ENCODE data around the gene COL23A1. TPM values are rescaled to one million over a fixed set of nuclear protein-coding genes. Genes with fewer than 3 reads are reported as not detected.

Gene COL23A1
- polyA plus RNA-seq, 1 donor (not counting 4 experiments of a cell fraction or from before 2014, with no cell fraction given) = not detected

DNA sequence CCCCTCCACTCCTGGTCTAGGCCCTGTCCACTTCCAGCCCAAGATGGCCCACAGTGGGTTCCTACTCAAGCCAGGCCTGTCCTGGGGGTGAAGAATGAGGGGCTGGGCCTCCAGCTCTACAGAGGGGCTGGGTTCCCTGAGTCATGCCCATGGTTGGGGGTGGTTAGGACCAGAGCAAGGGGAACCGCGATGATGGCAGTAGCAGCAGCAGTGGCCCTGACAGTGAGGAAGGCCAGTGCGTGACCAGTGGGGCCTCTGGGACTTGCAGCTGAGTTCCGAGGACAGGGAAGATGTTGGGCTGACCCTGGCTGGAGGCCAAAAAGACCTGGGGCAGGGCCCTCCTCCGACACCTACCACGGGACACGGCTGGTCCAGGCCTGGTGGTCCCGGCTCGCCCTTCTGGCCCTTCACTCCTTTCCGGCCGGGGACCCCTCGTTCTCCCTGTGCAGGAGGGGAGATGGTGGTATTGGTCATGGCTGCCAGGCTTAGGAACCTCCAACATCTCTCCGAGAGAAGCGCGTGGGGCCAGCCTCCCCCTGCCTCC is 348.4 kb downstream of the COL23A1 start:
- DNase-seq (ENCODE audit: low read depth, low spot score) (no peak), FAIRE-seq (no peak)
- Histone ChIP-seq H3K79me2 (ENCODE audit: control insufficient read depth, insufficient read depth, low read length) (no peaks in the 10 kb centered on the region), H3K9ac (ENCODE audit: control insufficient read depth, extremely low read depth, insufficient read depth, low read length) (no peak overlapping the region), H2AFZ (ENCODE audit: control insufficient read depth, low read length) (no peak overlapping the region), H3K27me3 (ENCODE audit: control insufficient read depth, extremely low read depth, insufficient read depth, low read length) (peaks cover 4% of the 10 kb centered on the region), H3K4me1 (ENCODE audit: control insufficient read depth, extremely low read depth, insufficient read depth, low read length) (peaks cover 13% of the 10 kb centered on the region), H3K9me1 (ENCODE audit: control insufficient read depth, extremely low read depth, insufficient read depth, low read length) (no peaks in the 10 kb centered on the region), H3K4me3 (ENCODE audit: control insufficient read depth in 2 of 3, extremely low read depth in 1 of 3, insufficient read depth in 2 of 3, low read depth in 1 of 3, low read length in 3 of 3) (no peak overlapping the region), H3K9me3 (ENCODE audit: control insufficient read depth, low read depth, low read length) (no peaks in the 10 kb centered on the region), H4K20me1 (ENCODE audit: control insufficient read depth, extremely low read depth, insufficient read depth, low read length) (no peaks in the 10 kb centered on the region), H3K4me2 (ENCODE audit: control insufficient read depth, extremely low read depth, insufficient read depth, low read depth, low read length) (no peak overlapping the region), H3K36me3 (ENCODE audit: control insufficient read depth in 2 of 2, extremely low read depth in 1 of 2, insufficient read depth in 2 of 2, low read length in 2 of 2) (no peaks in the 10 kb centered on the region), H3K27ac (ENCODE audit: control insufficient read depth, insufficient read depth, low read length) (no peak overlapping the region)
- TF ChIP-seq CTCF (optimal IDR thresholded peaks at IDR 0.05 in 1 of 3, IDR thresholded peaks at IDR 0.05 in 1 of 3, conservative IDR thresholded peaks at IDR 0.05 in 1 of 3; ENCODE audit: extremely low read depth in 1 of 3, insufficient read depth in 2 of 3, low read length in 3 of 3) (no peak), EZH2 (IDR thresholded peaks at IDR 0.05; ENCODE audit: low read length) (no peak)
- dilution Hi-C loops (cut with MboI; ENCODE audit: extremely low pct_ligation_motif_present, low sequenced_read_pairs) = no loop called here

- no peak for DNase-seq (ENCODE audit: low read depth, low spot score)
- Histone ChIP-seq H3K4me3 (ENCODE audit: control insufficient read depth in 2 of 3, extremely low read depth in 1 of 3, insufficient read depth in 2 of 3, low read depth in 1 of 3, low read length in 3 of 3) (no peak overlapping the region), H3K9me1 (ENCODE audit: control insufficient read depth, extremely low read depth, insufficient read depth, low read length) (no peaks in the 10 kb centered on the region), H3K79me2 (ENCODE audit: control insufficient read depth, insufficient read depth, low read length) (no peaks in the 10 kb centered on the region), H3K4me2 (ENCODE audit: control insufficient read depth, extremely low read depth, insufficient read depth, low read depth, low read length) (no peak overlapping the region), H4K20me1 (ENCODE audit: control insufficient read depth, extremely low read depth, insufficient read depth, low read length) (no peaks in the 10 kb centered on the region), H3K27me3 (ENCODE audit: control insufficient read depth, extremely low read depth, insufficient read depth, low read length) (peaks cover 4% of the 10 kb centered on the region), H3K9me3 (ENCODE audit: control insufficient read depth, low read depth, low read length) (no peaks in the 10 kb centered on the region), H3K27ac (ENCODE audit: control insufficient read depth, insufficient read depth, low read length) (no peak overlapping the region), H2AFZ (ENCODE audit: control insufficient read depth, low read length) (no peak overlapping the region), H3K36me3 (ENCODE audit: control insufficient read depth in 2 of 2, extremely low read depth in 1 of 2, insufficient read depth in 2 of 2, low read length in 2 of 2) (no peaks in the 10 kb centered on the region), H3K9ac (ENCODE audit: control insufficient read depth, extremely low read depth, insufficient read depth, low read length) (no peak overlapping the region), H3K4me1 (ENCODE audit: control insufficient read depth, extremely low read depth, insufficient read depth, low read length) (peaks cover 15% of the 10 kb centered on the region)
- FAIRE-seq = no peak
- TF ChIP-seq EZH2 (IDR thresholded peaks at IDR 0.05; ENCODE audit: low read length) = no peak
- dilution Hi-C loops (cut with MboI; ENCODE audit: extremely low pct_ligation_motif_present, low sequenced_read_pairs) = no loop called here
These were observed 348.9 kb downstream of the COL23A1 start for GRCh38 chr5:178241231-178241663.

DNA sequence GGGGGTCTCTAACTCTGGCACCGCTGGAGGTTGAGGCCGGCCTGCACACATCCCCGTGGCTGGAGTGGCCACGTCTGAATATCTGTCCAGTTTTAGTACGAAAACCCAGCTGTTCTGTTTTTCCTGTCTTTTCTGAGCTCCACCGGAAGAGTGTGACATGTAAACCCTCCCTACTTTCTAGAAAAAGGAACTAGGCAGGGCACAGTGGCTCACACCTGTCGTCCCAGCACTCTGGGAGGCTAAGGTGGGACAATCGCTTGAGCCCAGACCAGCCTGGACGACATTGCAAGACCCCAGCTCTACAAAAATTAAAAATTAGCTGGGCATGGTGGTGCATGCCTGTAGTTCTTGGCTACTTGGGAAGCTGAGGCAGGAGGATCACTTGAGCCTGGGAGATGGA is 349.4 kb downstream of the COL23A1 start:
- FAIRE-seq = no peak

More for the DNA sequence above, 349.4 kb downstream of the COL23A1 start:
- no peaks in the 10 kb centered on the region for H3K9me3 ChIP-seq (ENCODE audit: control insufficient read depth, low read depth, low read length)
- peaks cover 15% of the 10 kb centered on the region for H3K4me1 ChIP-seq (ENCODE audit: control insufficient read depth, extremely low read depth, insufficient read depth, low read length)
- no peaks in the 10 kb centered on the region for H4K20me1 ChIP-seq (ENCODE audit: control insufficient read depth, extremely low read depth, insufficient read depth, low read length)
- no peak overlapping the region for H3K4me3 ChIP-seq (ENCODE audit: control insufficient read depth in 2 of 3, extremely low read depth in 1 of 3, insufficient read depth in 2 of 3, low read depth in 1 of 3, low read length in 3 of 3)
- DNase-seq (ENCODE audit: low read depth, low spot score) = no peak
- no peak overlapping the region for H3K9ac ChIP-seq (ENCODE audit: control insufficient read depth, extremely low read depth, insufficient read depth, low read length)
- dilution Hi-C loops (cut with MboI; ENCODE audit: extremely low pct_ligation_motif_present, low sequenced_read_pairs) = no loop called here
- no peaks in the 10 kb centered on the region for H3K36me3 ChIP-seq (ENCODE audit: control insufficient read depth in 2 of 2, extremely low read depth in 1 of 2, insufficient read depth in 2 of 2, low read length in 2 of 2)
- H3K79me2 ChIP-seq (ENCODE audit: control insufficient read depth, insufficient read depth, low read length) = no peaks in the 10 kb centered on the region
- no peak overlapping the region for H3K4me2 ChIP-seq (ENCODE audit: control insufficient read depth, extremely low read depth, insufficient read depth, low read depth, low read length)
- H2AFZ ChIP-seq (ENCODE audit: control insufficient read depth, low read length) = no peak overlapping the region
- peaks cover 1% of the 10 kb centered on the region for H3K27me3 ChIP-seq (ENCODE audit: control insufficient read depth, extremely low read depth, insufficient read depth, low read length)
- TF ChIP-seq CTCF (optimal IDR thresholded peaks at IDR 0.05 in 1 of 3, IDR thresholded peaks at IDR 0.05 in 1 of 3, conservative IDR thresholded peaks at IDR 0.05 in 1 of 3; ENCODE audit: extremely low read depth in 1 of 3, insufficient read depth in 2 of 3, low read length in 3 of 3) = no peak
- TF ChIP-seq EZH2 (IDR thresholded peaks at IDR 0.05; ENCODE audit: low read length) = no peak
- no peaks in the 10 kb centered on the region for H3K9me1 ChIP-seq (ENCODE audit: control insufficient read depth, extremely low read depth, insufficient read depth, low read length)
- no peak overlapping the region for H3K27ac ChIP-seq (ENCODE audit: control insufficient read depth, insufficient read depth, low read length)
